Mucosa of stomach (tissue), 1 donor: ENCODE results near the gene HDC.

Experiments
- H3K27me3 ChIP-seq: one replicate; pipeline ENCODE4 v1.7.0; 2013; ENCODE audit warnings: mild to moderate bottlenecking, low read length; ENCODE audit not compliant: control insufficient read depth, insufficient read depth
- H3K36me3 ChIP-seq: one replicate; pipeline ENCODE4 v1.7.0; 2013; ENCODE audit warnings: low read length; ENCODE audit not compliant: control insufficient read depth, insufficient read depth
- H3K4me1 ChIP-seq: one replicate; pipeline ENCODE4 v1.7.0; 2013; ENCODE audit warnings: mild to moderate bottlenecking, low read length; ENCODE audit not compliant: control insufficient read depth, insufficient read depth
- H3K4me3 ChIP-seq: one replicate; pipeline ENCODE4 v1.7.0; 2013; ENCODE audit warnings: low read length
- H3K9ac ChIP-seq: one replicate; pipeline ENCODE4 v1.7.0; 2013; ENCODE audit warnings: mild to moderate bottlenecking, low read length, moderate library complexity
- H3K9me3 ChIP-seq: one replicate; pipeline ENCODE4 v1.7.0; 2013; ENCODE audit warnings: mild to moderate bottlenecking, low read length, moderate library complexity; ENCODE audit not compliant: control insufficient read depth
- donor health status: Pancreatic carcinoma.

The HDC gene

GRCh38 chr15:50275908-50276307, 10.4 kb upstream of the HDC start:
- H3K9me3 ChIP-seq: no peaks in the 10 kb centered on the region
- no peaks in the 10 kb centered on the region for H3K36me3 ChIP-seq
- H3K4me1 ChIP-seq: no peaks in the 10 kb centered on the region
- H3K4me3 ChIP-seq: no peak overlapping the region
- no peak overlapping the region for H3K9ac ChIP-seq
- H3K27me3 ChIP-seq: no peaks in the 10 kb centered on the region

GRCh38 chr15:50275091-50275490, 9.6 kb upstream of the HDC start:
- no peaks in the 10 kb centered on the region for H3K9me3 ChIP-seq
- no peaks in the 10 kb centered on the region for H3K36me3 ChIP-seq
- H3K4me3 ChIP-seq: no peak overlapping the region

GRCh38 chr15:50267577-50267976, 2.1 kb upstream of the HDC start:
- Histone ChIP-seq H3K9me3 (no peaks in the 10 kb centered on the region), H3K4me1 (no peaks in the 10 kb centered on the region), H3K9ac (no peak overlapping the region), H3K27me3 (no peaks in the 10 kb centered on the region), H3K4me3 (no peak overlapping the region), H3K36me3 (no peaks in the 10 kb centered on the region)

More at GRCh38 chr15:50275091-50275490, 9.6 kb upstream of the HDC start:
- Histone ChIP-seq H3K27me3 (no peaks in the 10 kb centered on the region), H3K4me1 (no peaks in the 10 kb centered on the region), H3K9ac (no peak overlapping the region)

- H3K9ac ChIP-seq: no peak overlapping the region
- no peak overlapping the region for H3K4me3 ChIP-seq
These were observed 3.0 kb downstream of the HDC start for GRCh38 chr15:50262533-50262932.

GRCh38 chr15:50261981-50262380, 3.5 kb downstream of the HDC start:
- H3K36me3 ChIP-seq: no peaks in the 10 kb centered on the region
- no peak overlapping the region for H3K9ac ChIP-seq
- no peaks in the 10 kb centered on the region for H3K9me3 ChIP-seq
- H3K4me1 ChIP-seq: no peaks in the 10 kb centered on the region
- no peak overlapping the region for H3K4me3 ChIP-seq
- H3K27me3 ChIP-seq: no peaks in the 10 kb centered on the region

More at GRCh38 chr15:50262533-50262932, 3.0 kb downstream of the HDC start:
- Histone ChIP-seq H3K36me3 (no peaks in the 10 kb centered on the region), H3K9me3 (no peaks in the 10 kb centered on the region), H3K27me3 (no peaks in the 10 kb centered on the region), H3K4me1 (no peaks in the 10 kb centered on the region)

GRCh38 chr15:50260969-50261496, 4.5 kb downstream of the HDC start:
- no peaks in the 10 kb centered on the region for H3K36me3 ChIP-seq
- no peaks in the 10 kb centered on the region for H3K4me1 ChIP-seq
- no peak overlapping the region for H3K9ac ChIP-seq
- H3K27me3 ChIP-seq: no peaks in the 10 kb centered on the region
- no peaks in the 10 kb centered on the region for H3K9me3 ChIP-seq
- H3K4me3 ChIP-seq: no peak overlapping the region

- no peaks in the 10 kb centered on the region for H3K36me3 ChIP-seq
- no peak overlapping the region for H3K9ac ChIP-seq
- no peaks in the 10 kb centered on the region for H3K9me3 ChIP-seq
- no peaks in the 10 kb centered on the region for H3K27me3 ChIP-seq
- no peak overlapping the region for H3K4me3 ChIP-seq
- H3K4me1 ChIP-seq: no peaks in the 10 kb centered on the region
These were observed 6.2 kb downstream of the HDC start for GRCh38 chr15:50259276-50259675.

- H3K4me1 ChIP-seq: no peaks in the 10 kb centered on the region
- no peaks in the 10 kb centered on the region for H3K9me3 ChIP-seq
- H3K4me3 ChIP-seq: no peak overlapping the region
- H3K9ac ChIP-seq: no peak overlapping the region
- H3K36me3 ChIP-seq: no peaks in the 10 kb centered on the region
- no peaks in the 10 kb centered on the region for H3K27me3 ChIP-seq
These were observed 7.6 kb downstream of the HDC start for GRCh38 chr15:50257924-50258323.

- Histone ChIP-seq H3K4me3 (no peak overlapping the region), H3K4me1 (no peaks in the 10 kb centered on the region), H3K36me3 (no peaks in the 10 kb centered on the region), H3K9ac (no peak overlapping the region), H3K9me3 (no peaks in the 10 kb centered on the region), H3K27me3 (peaks cover 2% of the 10 kb centered on the region)
These were observed 8.2 kb downstream of the HDC start for GRCh38 chr15:50257332-50257731.

GRCh38 chr15:50256188-50257041, 9.1 kb downstream of the HDC start:
- Histone ChIP-seq H3K4me3 (no peak overlapping the region), H3K9ac (no peak overlapping the region), H3K27me3 (peaks cover 4% of the 10 kb centered on the region), H3K4me1 (no peaks in the 10 kb centered on the region), H3K9me3 (no peaks in the 10 kb centered on the region), H3K36me3 (no peaks in the 10 kb centered on the region)

GRCh38 chr15:50252556-50252955, 13.0 kb downstream of the HDC start:
- H3K36me3 ChIP-seq: no peaks in the 10 kb centered on the region
- H3K27me3 ChIP-seq: peaks cover 4% of the 10 kb centered on the region
- H3K9ac ChIP-seq: no peak overlapping the region
- H3K9me3 ChIP-seq: no peaks in the 10 kb centered on the region
- H3K4me1 ChIP-seq: peaks cover 6% of the 10 kb centered on the region
- no peak overlapping the region for H3K4me3 ChIP-seq

- Histone ChIP-seq H3K9ac (no peak overlapping the region), H3K9me3 (no peaks in the 10 kb centered on the region), H3K4me1 (peaks cover 8% of the 10 kb centered on the region), H3K27me3 (peaks cover 4% of the 10 kb centered on the region), H3K36me3 (no peaks in the 10 kb centered on the region), H3K4me3 (no peak overlapping the region)
These were observed 13.8 kb downstream of the HDC start for GRCh38 chr15:50251638-50252182.
